ENCODE data around the gene CLEC20A. TPM values are rescaled to one million over a fixed set of nuclear protein-coding genes. Genes with fewer than 3 reads are reported as not detected.

Gene CLEC20A
- total RNA-seq, 1 donor from 2014 or later: not detected

DNA sequence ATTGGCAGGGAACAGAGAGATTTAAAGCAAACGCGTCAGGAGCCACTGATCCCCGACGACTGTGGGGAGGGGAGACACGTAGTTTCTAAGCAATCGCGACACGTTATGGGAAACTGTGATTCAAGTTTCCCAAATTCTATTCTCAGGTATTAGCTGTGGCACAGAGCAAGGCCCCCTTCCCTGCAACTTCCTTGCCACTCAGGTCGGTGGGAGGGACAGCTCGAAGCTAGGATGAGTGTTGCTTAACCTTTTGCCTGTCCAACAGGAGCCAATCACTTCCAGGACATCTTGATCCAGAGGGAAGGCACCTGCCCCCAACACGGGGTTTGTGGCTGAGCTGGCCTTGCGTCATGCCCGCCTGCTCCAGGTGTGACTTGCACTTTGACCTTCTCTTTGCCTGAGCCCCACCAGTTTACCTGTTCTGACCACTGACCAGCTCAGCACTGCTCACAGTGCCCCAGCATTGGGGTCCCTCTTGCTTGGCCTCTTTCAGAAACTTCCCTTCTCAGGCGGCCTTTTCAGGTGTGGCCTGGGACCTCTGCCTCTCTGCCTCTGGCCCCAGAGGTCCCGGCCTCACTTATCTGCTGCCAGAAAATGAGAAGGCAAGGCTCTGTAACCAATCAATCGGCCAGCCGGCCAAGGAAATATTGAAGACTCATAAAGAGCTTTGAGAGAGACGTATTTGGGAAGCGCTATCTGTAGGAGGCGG, 40.8 kb upstream of the CLEC20A start:
- H3K27ac Mint-ChIP-seq: peak overlapping the region; percentile 80
- no peaks in the 10 kb centered on the region for H3K27me3 Mint-ChIP-seq
- peaks cover 18% of the 10 kb centered on the region for H3K4me1 Mint-ChIP-seq (ENCODE audit: unreplicated experiment)

DNA sequence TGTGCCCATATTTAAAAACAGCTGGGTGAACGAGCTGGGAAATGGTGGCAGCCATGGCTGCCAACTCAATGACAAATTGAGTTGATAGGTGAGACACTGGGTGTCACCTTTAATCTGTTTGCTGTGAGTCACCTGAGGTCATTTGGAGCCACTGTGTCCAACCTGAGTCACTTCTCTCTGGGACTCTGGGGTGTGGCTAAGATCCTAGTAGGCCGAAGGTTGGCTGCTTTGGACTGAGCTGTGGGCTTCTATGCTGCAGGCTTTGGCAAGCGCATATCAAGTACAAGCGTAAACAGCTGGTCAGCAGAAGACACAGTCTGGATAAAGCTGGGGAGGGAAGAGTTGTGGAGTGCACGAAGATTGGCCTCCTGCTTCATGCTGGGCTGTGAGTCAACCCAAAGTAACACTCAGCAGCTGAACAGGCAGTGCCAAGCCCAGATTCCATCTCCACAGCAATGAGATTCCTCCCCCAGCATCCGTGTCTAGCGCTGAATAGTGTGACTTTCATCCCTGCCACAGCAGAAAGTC, 40.1 kb upstream of the CLEC20A start:
- no peak for DNase-seq (ENCODE audit: extremely low spot score, unreplicated experiment)
- H3K4me1 Mint-ChIP-seq (ENCODE audit: unreplicated experiment): peaks cover 24% of the 10 kb centered on the region
- H3K9me3 Mint-ChIP-seq: no peaks in the 10 kb centered on the region
- no peak overlapping the region for H3K4me3 Mint-ChIP-seq
- H3K27ac Mint-ChIP-seq: peak overlapping the region; percentile 80
- TF ChIP-seq, protein P1, sequence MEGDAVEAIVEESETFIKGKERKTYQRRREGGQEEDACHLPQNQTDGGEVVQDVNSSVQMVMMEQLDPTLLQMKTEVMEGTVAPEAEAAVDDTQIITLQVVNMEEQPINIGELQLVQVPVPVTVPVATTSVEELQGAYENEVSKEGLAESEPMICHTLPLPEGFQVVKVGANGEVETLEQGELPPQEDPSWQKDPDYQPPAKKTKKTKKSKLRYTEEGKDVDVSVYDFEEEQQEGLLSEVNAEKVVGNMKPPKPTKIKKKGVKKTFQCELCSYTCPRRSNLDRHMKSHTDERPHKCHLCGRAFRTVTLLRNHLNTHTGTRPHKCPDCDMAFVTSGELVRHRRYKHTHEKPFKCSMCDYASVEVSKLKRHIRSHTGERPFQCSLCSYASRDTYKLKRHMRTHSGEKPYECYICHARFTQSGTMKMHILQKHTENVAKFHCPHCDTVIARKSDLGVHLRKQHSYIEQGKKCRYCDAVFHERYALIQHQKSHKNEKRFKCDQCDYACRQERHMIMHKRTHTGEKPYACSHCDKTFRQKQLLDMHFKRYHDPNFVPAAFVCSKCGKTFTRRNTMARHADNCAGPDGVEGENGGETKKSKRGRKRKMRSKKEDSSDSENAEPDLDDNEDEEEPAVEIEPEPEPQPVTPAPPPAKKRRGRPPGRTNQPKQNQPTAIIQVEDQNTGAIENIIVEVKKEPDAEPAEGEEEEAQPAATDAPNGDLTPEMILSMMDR (conservative IDR thresholded peaks at IDR 0.05): no peak
- H3K36me3 Mint-ChIP-seq: no peaks in the 10 kb centered on the region
- H3K27me3 Mint-ChIP-seq: no peaks in the 10 kb centered on the region

More for the DNA sequence above, 40.8 kb upstream of the CLEC20A start:
- DNase-seq (ENCODE audit: extremely low spot score, unreplicated experiment): no peak
- Mint-ChIP-seq H3K9me3 (no peaks in the 10 kb centered on the region), H3K4me3 (no peak overlapping the region), H3K36me3 (no peaks in the 10 kb centered on the region)
- TF ChIP-seq, protein P1 (conservative IDR thresholded peaks at IDR 0.05): no peak

DNA sequence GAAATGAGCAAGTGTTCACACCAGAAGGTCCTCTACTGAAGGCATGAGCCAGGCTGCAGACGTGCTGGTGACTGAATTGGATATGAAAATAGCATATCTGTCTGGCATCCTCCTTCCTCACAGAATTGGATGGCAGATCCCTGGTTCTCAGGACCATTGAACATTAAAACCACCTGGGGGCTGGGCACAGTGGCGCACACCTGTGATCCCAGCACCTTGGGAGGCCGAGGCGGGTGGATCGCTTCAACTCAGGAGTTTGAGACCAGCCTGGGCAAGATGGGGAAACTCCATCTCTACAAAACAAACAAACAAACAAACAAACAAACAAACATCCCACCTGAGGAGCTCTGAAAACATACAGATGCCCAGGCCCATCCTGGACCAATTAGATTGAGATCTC, 39.6 kb upstream of the CLEC20A start:
- H3K4me1 Mint-ChIP-seq (ENCODE audit: unreplicated experiment): peaks cover 24% of the 10 kb centered on the region
- H3K27me3 Mint-ChIP-seq: no peaks in the 10 kb centered on the region
- DNase-seq (ENCODE audit: extremely low spot score, unreplicated experiment): no peak
- TF ChIP-seq, protein P1 (conservative IDR thresholded peaks at IDR 0.05): no peak
- H3K36me3 Mint-ChIP-seq: no peaks in the 10 kb centered on the region
- no peak overlapping the region for H3K4me3 Mint-ChIP-seq
- H3K27ac Mint-ChIP-seq: no peak overlapping the region
- H3K9me3 Mint-ChIP-seq: no peaks in the 10 kb centered on the region

DNA sequence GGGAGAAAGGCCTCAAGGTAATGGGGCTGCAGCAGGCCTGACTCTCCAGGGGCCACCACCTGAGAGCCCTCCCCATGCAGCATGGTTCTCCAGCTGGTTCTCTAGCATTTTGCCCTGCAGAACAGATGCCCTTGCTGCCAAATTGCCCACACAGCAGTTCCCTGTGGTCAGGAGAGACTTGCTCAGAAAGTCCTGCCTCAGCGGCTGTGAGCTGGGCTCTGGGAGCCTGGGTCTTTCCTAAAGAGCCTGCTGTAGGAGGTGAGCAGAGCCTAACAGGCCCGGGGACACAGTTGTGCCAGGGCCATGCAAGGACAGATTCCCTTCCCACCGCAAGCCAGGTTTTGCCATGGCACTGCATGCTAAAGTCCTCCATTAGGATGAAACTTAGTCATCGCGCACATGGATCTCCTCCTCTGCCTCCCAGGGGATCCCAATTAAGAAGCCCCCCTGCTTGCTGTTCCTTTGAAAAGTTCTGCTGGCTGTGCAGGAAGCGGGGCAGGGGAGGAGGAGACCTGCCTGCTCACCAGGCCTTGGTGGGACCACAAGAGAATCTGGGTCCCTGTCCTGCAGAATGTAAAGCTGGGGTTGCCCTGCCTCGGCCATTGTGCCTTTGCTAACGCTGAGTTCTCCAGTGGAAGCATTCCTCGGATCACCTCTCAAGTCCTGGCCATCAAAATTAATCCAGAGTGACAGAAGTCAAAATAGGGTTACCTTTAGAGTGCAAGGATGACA, 37.5 kb upstream of the CLEC20A start:
- Mint-ChIP-seq H3K4me1 (ENCODE audit: unreplicated experiment) (peaks cover 26% of the 10 kb centered on the region), H3K4me3 (no peak overlapping the region), H3K9me3 (no peaks in the 10 kb centered on the region), H3K27me3 (no peaks in the 10 kb centered on the region), H3K36me3 (no peaks in the 10 kb centered on the region), H3K27ac (no peak overlapping the region)
- peak; percentile 60 for DNase-seq (ENCODE audit: extremely low spot score, unreplicated experiment)
- TF ChIP-seq, protein P1 (conservative IDR thresholded peaks at IDR 0.05): no peak

DNA sequence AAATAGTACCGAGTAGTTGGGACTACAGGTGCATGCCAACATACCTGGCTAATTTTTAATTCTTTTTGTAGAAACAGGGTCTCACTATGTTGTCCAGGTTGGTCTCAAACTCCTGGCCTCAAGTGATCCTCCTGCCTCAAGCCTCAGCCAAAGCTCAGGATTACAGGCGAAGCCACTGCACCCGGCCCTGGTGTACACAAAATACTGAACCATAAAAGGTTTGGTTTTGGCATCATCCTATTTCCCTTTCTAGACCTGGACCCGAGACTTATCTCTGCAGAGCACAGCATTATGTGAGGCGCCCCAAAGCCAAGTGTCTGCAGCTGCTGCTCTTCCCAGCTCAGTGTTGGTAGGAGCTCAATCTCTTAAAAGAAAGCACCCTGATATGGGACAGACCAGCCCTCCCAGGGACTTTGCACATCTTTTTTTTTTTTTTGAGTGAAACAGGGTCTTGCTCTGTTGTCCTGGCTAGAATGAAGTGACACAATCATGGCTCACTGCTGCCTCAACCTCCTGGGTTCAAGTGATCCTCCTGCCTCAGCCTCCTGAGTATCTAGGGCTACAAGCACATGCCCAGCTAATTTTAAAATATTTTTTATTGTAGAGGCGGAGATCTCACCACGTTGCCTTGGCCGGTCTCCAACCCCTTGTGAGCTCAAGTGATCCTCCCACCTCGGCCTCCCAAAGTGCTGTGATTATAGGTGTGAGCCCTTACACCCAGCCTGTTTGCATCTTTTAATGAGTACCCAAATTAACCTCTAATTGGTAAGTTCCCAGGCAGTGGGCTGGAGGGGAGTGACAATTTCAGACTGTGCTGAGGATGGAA, 36.6 kb upstream of the CLEC20A start:
- no peaks in the 10 kb centered on the region for H3K9me3 Mint-ChIP-seq
- no peaks in the 10 kb centered on the region for H3K27me3 Mint-ChIP-seq
- H3K4me1 Mint-ChIP-seq (ENCODE audit: unreplicated experiment): peaks cover 21% of the 10 kb centered on the region
- DNase-seq (ENCODE audit: extremely low spot score, unreplicated experiment): no peak
- no peak overlapping the region for H3K27ac Mint-ChIP-seq
- H3K36me3 Mint-ChIP-seq: no peaks in the 10 kb centered on the region
- TF ChIP-seq, protein P1 (conservative IDR thresholded peaks at IDR 0.05): no peak
- H3K4me3 Mint-ChIP-seq: no peak overlapping the region

All from type B pancreatic cell (in vitro differentiated cells).